K562 (cell line): ENCODE measurements around the gene MTMR3. TPM values are rescaled to one million over a fixed set of nuclear protein-coding genes. Genes with fewer than 3 reads are reported as not detected.

Source experiments
- ATAC-seq: fragments of 200-7000 bp; cut with Tn5 transposase; 3 replicates; pipeline ENCODE4 v1.9.1; 2020; ENCODE audit warnings: moderate library complexity
- BruUV-seq: library from RNA; stranded (reverse); fragments of 400-500 nt; replicated peaks from 2 replicates; lab custom pipeline; 2021; lab: Mats Ljungman, UMichigan
- CTCF ChIA-PET: fragments of 300-600 bp; formaldehyde crosslinking; extraction: SDS; loops from one replicate; lab custom pipeline; 2021; ENCODE audit warnings: low intra/inter-chr PET ratio; lab: Yijun Ruan, JAX
- POLR2A ChIA-PET: fragments of 300-600, 350-650 bp; sonication (Branson Sonifier 250); formaldehyde crosslinking; extraction: SDS; loops from one replicate; lab custom pipeline; 2021; ENCODE audit warnings: antibody characterized with exemption, inconsistent platforms; lab: Yijun Ruan, JAX
- DNase-seq, 4 experiments: peaks; one replicate each; pipeline versions ENCODE4 v3.0.0 to v3.0.0-alpha.2; 2011 to 2018; ENCODE audit warnings: low spot score in 3 of 4, mixed read lengths in 3 of 4; ENCODE audit errors: extremely low read depth in 1 of 4
- FAIRE-seq: peaks from 2 replicates; lab custom pipeline; 2011; peaks lifted over from hg19 to GRCh38; lab: Jason Lieb, UNC
- H2AFZ ChIP-seq: 2 replicates; pipeline ENCODE4 v1.6.0; 2011; ENCODE audit warnings: low read depth, low read length, control low read depth, inconsistent platforms
- H3K27ac ChIP-seq: fragments of 200-600 bp; 3 replicates; pipeline ENCODE4 v1.8.0; 2011; ENCODE audit warnings: low read depth, mild to moderate bottlenecking, control low read depth, inconsistent platforms, low read length, moderate library complexity, mixed read lengths; ENCODE audit errors: extremely low read depth
- H3K27me3 ChIP-seq, 2 experiments: fragments of 300-600 bp in 1 of 2; 2 replicates in 1 of 2; 3 replicates in 1 of 2; pipeline versions ENCODE4 v1.6.0 to v1.8.0; 2011; ENCODE audit warnings: inconsistent platforms in 2 of 2, low read length in 2 of 2, mild to moderate bottlenecking in 1 of 2, mixed read lengths in 1 of 2, moderate library complexity in 1 of 2; ENCODE audit not compliant: control insufficient read depth in 2 of 2, insufficient read depth in 2 of 2
- H3K36me3 ChIP-seq: fragments of 300-600 bp; 3 replicates; pipeline ENCODE4 v1.8.0; 2011; ENCODE audit warnings: mild to moderate bottlenecking, low read length, inconsistent platforms; ENCODE audit not compliant: control insufficient read depth, insufficient read depth
- H3K4me1 ChIP-seq, 2 experiments: fragments of 200-600 bp in 1 of 2; replicated peaks in 1 of 2; 2 replicates in 1 of 2; 3 replicates in 1 of 2; pipeline versions ENCODE4 v1.5.1 to v1.8.0; 2011; ENCODE audit warnings: inconsistent platforms in 2 of 2, low read length in 2 of 2, mild to moderate bottlenecking in 1 of 2, mixed read lengths in 1 of 2, moderate library complexity in 1 of 2; ENCODE audit not compliant: control insufficient read depth in 2 of 2, insufficient read depth in 2 of 2
- H3K4me2 ChIP-seq: 2 replicates; pipeline ENCODE4 v1.6.1; 2011; ENCODE audit warnings: low read length, control low read depth, inconsistent platforms, mixed read lengths; ENCODE audit not compliant: insufficient read depth
- H3K4me3 ChIP-seq: fragments of 200-600 bp; sonication (generic), shearing (Covaris generic); 2 replicates; pipeline ENCODE4 v1.5.1; 2016; ENCODE audit warnings: control low read depth, inconsistent platforms
- H3K79me2 ChIP-seq: fragments of 200-600 bp; 3 replicates; pipeline ENCODE4 v1.8.0; 2011; ENCODE audit warnings: low read length, inconsistent platforms; ENCODE audit not compliant: control insufficient read depth, insufficient read depth
- H3K9ac ChIP-seq, 2 experiments: 2 replicates each; pipeline versions ENCODE4 v1.6.0 to v1.6.1; 2011; ENCODE audit warnings: low read depth in 2 of 2, low read length in 2 of 2, control low read depth in 1 of 2, inconsistent platforms in 1 of 2, mild to moderate bottlenecking in 1 of 2, mixed read lengths in 1 of 2; ENCODE audit not compliant: insufficient read depth in 1 of 2
- H3K9me1 ChIP-seq: one replicate; pipeline ENCODE4 v1.6.0; 2011; ENCODE audit warnings: inconsistent platforms, mild to moderate bottlenecking, low read length, moderate library complexity; ENCODE audit not compliant: control insufficient read depth, insufficient read depth
- H3K9me3 ChIP-seq: replicated peaks from 2 replicates; pipeline ENCODE4 v1.5.1; 2011; ENCODE audit warnings: low read depth, low read length, inconsistent platforms; ENCODE audit not compliant: control insufficient read depth, insufficient read depth
- H4K20me1 ChIP-seq: replicated peaks from 2 replicates; pipeline ENCODE4 v1.6.1; 2011; ENCODE audit warnings: low read length, inconsistent platforms, mixed read lengths; ENCODE audit not compliant: control insufficient read depth, insufficient read depth
- FOXK1 ChIP-seq: sonication (generic); formaldehyde crosslinking; IDR thresholded peaks from 2 replicates; pipeline ENCODE4 v1.8.0; 2022; ENCODE audit warnings: missing genetic modification reagents, mild to moderate bottlenecking, borderline replicate concordance
- HDAC2 ChIP-seq: fragments of 450-650 bp; IDR thresholded peaks from 2 replicates; pipeline ENCODE4 v1.6.1; 2016; ENCODE audit warnings: mild to moderate bottlenecking
- ZNF174 ChIP-seq: fragments of 250-450 bp; sonication (Bioruptor Pico); IDR thresholded peaks from 2 replicates; pipeline ENCODE4 v1.4.0; 2020; ENCODE audit warnings: mild to moderate bottlenecking
- ZNF57 ChIP-seq: fragments of 450-650 bp; formaldehyde crosslinking; IDR thresholded peaks from 2 replicates; pipeline ENCODE4 v1.4.0; 2020; ENCODE audit warnings: mild to moderate bottlenecking, moderate library complexity
- WGBS: fragments of 100-300 bp; shearing (Covaris generic); methylation state at CpG from one replicate; pipeline ENCODE4 v1.1.6; 2016; ENCODE audit warnings: low coverage, mixed read lengths; ENCODE audit not compliant: insufficient coverage; ENCODE audit errors: missing lambda C conversion rate; 5-methylcytosine and 5-hydroxymethylcytosine counted together
- in situ Hi-C: fragments of 300-500 bp; cut with MboI; formaldehyde crosslinking; loops from 4 replicates; pipeline ENCODE4 v1.15.0; 2018; ENCODE audit warnings: inconsistent platforms, mixed read lengths
- intact Hi-C: fragments of 100-400 bp; cut with micrococcal nuclease; formaldehyde crosslinking; loops from 2 replicates; pipeline ENCODE4 v1.14.2; 2022
- polyA plus RNA-seq, 8 experiments: library from polyadenylated mRNA; depleted of rRNA in 4 of 8; stranded (reverse) in 5 of 8; unstranded in 3 of 8; fragments of >200 nt; fragmentation: Nextera tagmentation in 2 of 8; fragmentation: Illumina TruSeq in 1 of 8; extraction: Ambion mirVana in 2 of 8; extraction: Trizol in 1 of 8; gene quantifications; 2 replicates each; pipeline versions ENCODE4 v1.2.1 to v1.2.3, GENCODE V29; 2011 to 2014; ENCODE audit warnings: inconsistent platforms in 1 of 8, missing spikeins in 1 of 8
- total RNA-seq, 7 experiments: library from RNA; depleted of rRNA in 6 of 7; stranded (reverse); fragments of >200 nt in 6 of 7; fragmentation: Illumina TruSeq in 2 of 7; extraction: Trizol in 2 of 7; gene quantifications; 2 replicates each; pipeline versions ENCODE4 v1.2.1 to v1.2.3, GENCODE V29; 2011 to 2021; ENCODE audit warnings: low replicate concordance in 1 of 7
- TF ChIP-seq, protein P1 (sequence below): fragments of 250-450 bp; sonication (Bioruptor Pico); IDR thresholded peaks from 2 replicates; pipeline ENCODE4 v1.5.1; 2021; ENCODE audit warnings: mild to moderate bottlenecking

Gene MTMR3
- total and polyA plus RNA-seq, 9 of the 15 experiments (the other 6 are each of a cell fraction or from before 2014, with no cell fraction given), result 1.6 to 13.7 (median 7.9) TPM

DNA sequence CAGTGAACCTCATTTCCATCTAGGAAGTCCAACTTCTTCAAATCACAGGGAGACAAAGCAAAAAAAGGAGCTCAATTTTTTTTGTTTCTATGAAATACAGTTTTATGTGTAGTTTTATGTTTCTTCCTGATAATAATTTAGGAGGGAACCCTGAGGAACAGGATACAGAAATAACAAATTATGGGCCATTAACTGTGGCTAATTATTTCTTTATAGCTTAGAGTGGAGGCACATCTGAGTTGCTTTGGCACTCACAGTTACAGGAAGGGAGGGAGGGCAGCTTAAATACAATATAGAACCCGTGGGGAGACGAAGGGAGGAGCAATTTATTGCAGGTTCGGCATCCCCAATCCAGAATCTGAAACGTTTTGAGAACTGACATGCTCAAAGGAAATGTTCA lies 160.2 kb downstream of the MTMR3 start:
- Histone ChIP-seq H2AFZ (no peak overlapping the region), H3K4me3 (no peak overlapping the region), H3K9ac (no peak overlapping the region), H3K36me3 (no peaks in the 10 kb centered on the region), H3K4me1 (no peaks in the 10 kb centered on the region; a peak in 2 of 5 replicates), H3K27ac (no peak overlapping the region), H4K20me1 (no peaks in the 10 kb centered on the region; the same call in 1 of the 2 replicates), H3K9me3 (no peaks in the 10 kb centered on the region), H3K27me3 (peaks cover 7 to 34% of the 10 kb centered on the region in 2 experiments; a peak in 4 of 5 replicates), H3K9me1 (no peaks in the 10 kb centered on the region), H3K4me2 (no peak overlapping the region), H3K79me2 (no peaks in the 10 kb centered on the region)
- intact Hi-C loops, result no loop called here
- 0% methylated on average over 4 of the region's 4 CpGs for WGBS
- ChIA-PET CTCF (no interaction called here), POLR2A (interaction anchor here (0.6 to 1.5 kb wide), 3 partner anchors 10 to 794 kb away, joined by 3 to 5 read pairs (median 4); no protein-coding TSS in a partner anchor)
- ATAC-seq (no peak), DNase-seq (no peak), FAIRE-seq (no peak)
- BruUV-seq, result no TSS peak
- TF ChIP-seq, protein P1, sequence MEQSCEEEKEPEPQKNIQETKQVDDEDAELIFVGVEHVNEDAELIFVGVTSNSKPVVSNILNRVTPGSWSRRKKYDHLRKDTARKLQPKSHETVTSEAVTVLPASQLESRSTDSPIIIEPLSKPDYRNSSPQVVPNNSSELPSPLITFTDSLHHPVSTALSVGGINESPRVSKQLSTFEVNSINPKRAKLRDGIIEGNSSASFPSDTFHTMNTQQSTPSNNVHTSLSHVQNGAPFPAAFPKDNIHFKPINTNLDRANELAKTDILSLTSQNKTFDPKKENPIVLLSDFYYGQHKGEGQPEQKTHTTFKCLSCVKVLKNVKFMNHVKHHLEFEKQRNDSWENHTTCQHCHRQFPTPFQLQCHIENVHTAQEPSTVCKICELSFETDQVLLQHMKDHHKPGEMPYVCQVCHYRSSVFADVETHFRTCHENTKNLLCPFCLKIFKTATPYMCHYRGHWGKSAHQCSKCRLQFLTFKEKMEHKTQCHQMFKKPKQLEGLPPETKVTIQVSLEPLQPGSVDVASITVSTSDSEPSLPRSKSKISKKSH (CRISPR knock-in tag), result no peak
- TF ChIP-seq HDAC2, result no peak
- TF ChIP-seq ZNF174 (CRISPR knock-in tag), result no peak
- no peak for TF ChIP-seq FOXK1 (CRISPR knock-in tag)
- no peak for TF ChIP-seq ZNF57
- in situ Hi-C loops, result no loop called here
